Measurements from ENCODE around the gene C1orf35. TPM values are rescaled to one million over a fixed set of nuclear protein-coding genes. Genes with fewer than 3 reads are reported as not detected.

The C1orf35 gene
- total and polyA plus RNA-seq, 4 donors = 4.0 to 7.5 (median 6.4) TPM

DNA sequence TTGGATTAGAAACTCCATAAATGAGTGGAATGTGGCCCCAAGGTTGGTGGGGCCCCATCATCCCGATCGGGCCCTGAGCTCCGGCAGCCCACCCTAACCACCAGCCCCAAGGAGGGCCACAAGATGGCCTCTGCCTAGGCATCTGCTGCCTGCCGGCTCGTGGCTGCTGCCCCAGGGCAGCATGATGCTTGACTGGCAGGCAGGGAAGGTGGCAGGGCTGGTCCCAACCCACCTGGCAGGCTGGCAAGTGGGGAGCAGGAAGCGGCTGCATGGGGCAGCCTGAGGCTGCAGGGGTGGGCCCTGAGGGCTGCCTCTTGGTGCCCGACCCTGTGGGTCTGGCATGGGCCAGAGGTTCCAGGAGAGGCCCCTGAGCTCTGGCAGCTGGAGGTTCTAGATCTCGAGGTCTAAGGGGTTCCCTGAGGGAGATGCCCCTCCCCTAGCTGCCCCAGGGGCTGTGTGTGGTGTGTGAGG lies 45.8 kb upstream of the C1orf35 start:
- H3K4me1 ChIP-seq (ENCODE audit: control insufficient read depth in 4 of 4, insufficient read depth in 4 of 4, low read length in 3 of 4) = peaks cover 0 to 2% (median 0%) of the 10 kb centered on the region in 4 donors
- no peaks in the 10 kb centered on the region for H3K9me3 ChIP-seq (ENCODE audit: control insufficient read depth in 4 of 4, low read length in 3 of 4)
- H3K27ac ChIP-seq (ENCODE audit: low read depth in 1 of 2, low read length in 2 of 2) = peak overlapping the region; percentile 29 to 34
- no peak overlapping the region for H3K4me3 ChIP-seq (ENCODE audit: low read depth in 1 of 3, low read length in 3 of 3)
- no peak overlapping the region for H3K9ac ChIP-seq (ENCODE audit: low read depth in 1 of 2, low read length in 2 of 2)
- H3K27me3 ChIP-seq (ENCODE audit: control insufficient read depth in 4 of 4, insufficient read depth in 4 of 4, low read length in 3 of 4) = no peaks in the 10 kb centered on the region
- no peak for DNase-seq (ENCODE audit: low spot score)
- 89% methylated on average over 8 of the region's 8 CpGs for WGBS
- peaks cover 0 to 24% (median 10%) of the 10 kb centered on the region in 4 donors for H3K36me3 ChIP-seq (ENCODE audit: control insufficient read depth in 4 of 4, insufficient read depth in 3 of 4, low read depth in 1 of 4, low read length in 3 of 4)
- TF ChIP-seq EGR1 (IDR thresholded peaks at IDR 0.05; ENCODE audit: low read depth in 2 of 2) (no peak), JUND (IDR thresholded peaks at IDR 0.05) (no peak), SP1 (IDR thresholded peaks at IDR 0.05) (no peak), RAD21 (IDR thresholded peaks at IDR 0.05) (no peak)

DNA sequence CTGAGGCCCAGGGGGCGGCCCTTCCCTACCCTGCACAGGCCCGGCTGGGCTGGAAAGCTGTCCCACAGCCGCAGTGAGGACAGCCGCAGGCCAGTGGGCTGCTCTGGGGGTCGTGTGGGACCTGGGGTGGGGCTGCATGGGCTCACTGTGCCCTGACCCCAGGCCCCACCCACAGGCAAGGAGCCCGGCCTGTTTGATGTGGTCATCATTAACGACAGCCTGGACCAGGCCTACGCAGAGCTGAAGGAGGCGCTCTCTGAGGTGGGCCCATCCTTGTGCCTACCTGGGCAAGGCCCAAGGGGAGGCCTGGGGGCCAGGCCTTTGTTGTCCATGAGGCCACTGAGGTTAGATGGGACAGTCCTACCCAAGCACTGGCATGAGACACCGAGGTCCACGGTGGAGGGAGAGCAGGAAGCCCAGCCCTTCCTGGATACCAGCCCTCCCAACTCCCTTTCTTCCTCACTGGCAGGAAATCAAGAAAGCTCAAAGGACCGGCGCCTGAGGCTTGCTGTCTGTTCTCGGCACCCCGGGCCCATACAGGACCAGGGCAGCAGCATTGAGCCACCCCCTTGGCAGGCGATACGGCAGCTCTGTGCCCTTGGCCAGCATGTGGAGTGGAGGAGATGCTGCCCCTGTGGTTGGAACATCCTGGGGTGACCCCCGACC lies 45.2 kb upstream of the C1orf35 start:
- TF ChIP-seq TAF1 (conservative IDR thresholded peaks at IDR 0.05) (no peak), EGR1 (IDR thresholded peaks at IDR 0.05; ENCODE audit: low read depth in 2 of 2) (no peak), JUND (IDR thresholded peaks at IDR 0.05) (no peak), YY1 (IDR thresholded peaks at IDR 0.05) (no peak), SP1 (IDR thresholded peaks at IDR 0.05) (no peak), HNF4G (IDR thresholded peaks at IDR 0.05) (no peak), NR2F2 (IDR thresholded peaks at IDR 0.05) (no peak), RXRA (IDR thresholded peaks at IDR 0.05) (no peak), GABPA (IDR thresholded peaks at IDR 0.05 in 1 of 2, conservative IDR thresholded peaks at IDR 0.05 in 1 of 2) (no peak), RAD21 (IDR thresholded peaks at IDR 0.05) (no peak), HNF4A (conservative IDR thresholded peaks at IDR 0.05) (no peak), FOXA1 (IDR thresholded peaks at IDR 0.05) (no peak), FOXA2 (IDR thresholded peaks at IDR 0.05) (no peak)
- TF ChIP-seq, protein P1, sequence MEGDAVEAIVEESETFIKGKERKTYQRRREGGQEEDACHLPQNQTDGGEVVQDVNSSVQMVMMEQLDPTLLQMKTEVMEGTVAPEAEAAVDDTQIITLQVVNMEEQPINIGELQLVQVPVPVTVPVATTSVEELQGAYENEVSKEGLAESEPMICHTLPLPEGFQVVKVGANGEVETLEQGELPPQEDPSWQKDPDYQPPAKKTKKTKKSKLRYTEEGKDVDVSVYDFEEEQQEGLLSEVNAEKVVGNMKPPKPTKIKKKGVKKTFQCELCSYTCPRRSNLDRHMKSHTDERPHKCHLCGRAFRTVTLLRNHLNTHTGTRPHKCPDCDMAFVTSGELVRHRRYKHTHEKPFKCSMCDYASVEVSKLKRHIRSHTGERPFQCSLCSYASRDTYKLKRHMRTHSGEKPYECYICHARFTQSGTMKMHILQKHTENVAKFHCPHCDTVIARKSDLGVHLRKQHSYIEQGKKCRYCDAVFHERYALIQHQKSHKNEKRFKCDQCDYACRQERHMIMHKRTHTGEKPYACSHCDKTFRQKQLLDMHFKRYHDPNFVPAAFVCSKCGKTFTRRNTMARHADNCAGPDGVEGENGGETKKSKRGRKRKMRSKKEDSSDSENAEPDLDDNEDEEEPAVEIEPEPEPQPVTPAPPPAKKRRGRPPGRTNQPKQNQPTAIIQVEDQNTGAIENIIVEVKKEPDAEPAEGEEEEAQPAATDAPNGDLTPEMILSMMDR (IDR thresholded peaks at IDR 0.05; ENCODE audit: low read depth, low read length, missing input control) = no peak
- TF ChIP-seq, protein P2, sequence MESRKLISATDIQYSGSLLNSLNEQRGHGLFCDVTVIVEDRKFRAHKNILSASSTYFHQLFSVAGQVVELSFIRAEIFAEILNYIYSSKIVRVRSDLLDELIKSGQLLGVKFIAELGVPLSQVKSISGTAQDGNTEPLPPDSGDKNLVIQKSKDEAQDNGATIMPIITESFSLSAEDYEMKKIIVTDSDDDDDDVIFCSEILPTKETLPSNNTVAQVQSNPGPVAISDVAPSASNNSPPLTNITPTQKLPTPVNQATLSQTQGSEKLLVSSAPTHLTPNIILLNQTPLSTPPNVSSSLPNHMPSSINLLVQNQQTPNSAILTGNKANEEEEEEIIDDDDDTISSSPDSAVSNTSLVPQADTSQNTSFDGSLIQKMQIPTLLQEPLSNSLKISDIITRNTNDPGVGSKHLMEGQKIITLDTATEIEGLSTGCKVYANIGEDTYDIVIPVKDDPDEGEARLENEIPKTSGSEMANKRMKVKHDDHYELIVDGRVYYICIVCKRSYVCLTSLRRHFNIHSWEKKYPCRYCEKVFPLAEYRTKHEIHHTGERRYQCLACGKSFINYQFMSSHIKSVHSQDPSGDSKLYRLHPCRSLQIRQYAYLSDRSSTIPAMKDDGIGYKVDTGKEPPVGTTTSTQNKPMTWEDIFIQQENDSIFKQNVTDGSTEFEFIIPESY (IDR thresholded peaks at IDR 0.05) = no peak
- TF ChIP-seq, protein P3, sequence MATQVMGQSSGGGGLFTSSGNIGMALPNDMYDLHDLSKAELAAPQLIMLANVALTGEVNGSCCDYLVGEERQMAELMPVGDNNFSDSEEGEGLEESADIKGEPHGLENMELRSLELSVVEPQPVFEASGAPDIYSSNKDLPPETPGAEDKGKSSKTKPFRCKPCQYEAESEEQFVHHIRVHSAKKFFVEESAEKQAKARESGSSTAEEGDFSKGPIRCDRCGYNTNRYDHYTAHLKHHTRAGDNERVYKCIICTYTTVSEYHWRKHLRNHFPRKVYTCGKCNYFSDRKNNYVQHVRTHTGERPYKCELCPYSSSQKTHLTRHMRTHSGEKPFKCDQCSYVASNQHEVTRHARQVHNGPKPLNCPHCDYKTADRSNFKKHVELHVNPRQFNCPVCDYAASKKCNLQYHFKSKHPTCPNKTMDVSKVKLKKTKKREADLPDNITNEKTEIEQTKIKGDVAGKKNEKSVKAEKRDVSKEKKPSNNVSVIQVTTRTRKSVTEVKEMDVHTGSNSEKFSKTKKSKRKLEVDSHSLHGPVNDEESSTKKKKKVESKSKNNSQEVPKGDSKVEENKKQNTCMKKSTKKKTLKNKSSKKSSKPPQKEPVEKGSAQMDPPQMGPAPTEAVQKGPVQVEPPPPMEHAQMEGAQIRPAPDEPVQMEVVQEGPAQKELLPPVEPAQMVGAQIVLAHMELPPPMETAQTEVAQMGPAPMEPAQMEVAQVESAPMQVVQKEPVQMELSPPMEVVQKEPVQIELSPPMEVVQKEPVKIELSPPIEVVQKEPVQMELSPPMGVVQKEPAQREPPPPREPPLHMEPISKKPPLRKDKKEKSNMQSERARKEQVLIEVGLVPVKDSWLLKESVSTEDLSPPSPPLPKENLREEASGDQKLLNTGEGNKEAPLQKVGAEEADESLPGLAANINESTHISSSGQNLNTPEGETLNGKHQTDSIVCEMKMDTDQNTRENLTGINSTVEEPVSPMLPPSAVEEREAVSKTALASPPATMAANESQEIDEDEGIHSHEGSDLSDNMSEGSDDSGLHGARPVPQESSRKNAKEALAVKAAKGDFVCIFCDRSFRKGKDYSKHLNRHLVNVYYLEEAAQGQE (IDR thresholded peaks at IDR 0.05) = no peak
- TF ChIP-seq, protein P4, sequence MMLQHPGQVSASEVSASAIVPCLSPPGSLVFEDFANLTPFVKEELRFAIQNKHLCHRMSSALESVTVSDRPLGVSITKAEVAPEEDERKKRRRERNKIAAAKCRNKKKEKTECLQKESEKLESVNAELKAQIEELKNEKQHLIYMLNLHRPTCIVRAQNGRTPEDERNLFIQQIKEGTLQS (IDR thresholded peaks at IDR 0.05) = no peak
- TF ChIP-seq, protein P5, sequence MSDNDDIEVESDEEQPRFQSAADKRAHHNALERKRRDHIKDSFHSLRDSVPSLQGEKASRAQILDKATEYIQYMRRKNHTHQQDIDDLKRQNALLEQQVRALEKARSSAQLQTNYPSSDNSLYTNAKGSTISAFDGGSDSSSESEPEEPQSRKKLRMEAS (IDR thresholded peaks at IDR 0.05) = no peak
- no peak for DNase-seq (ENCODE audit: low spot score)
- peaks cover 0 to 24% (median 10%) of the 10 kb centered on the region in 4 donors for H3K36me3 ChIP-seq (ENCODE audit: control insufficient read depth in 4 of 4, insufficient read depth in 3 of 4, low read depth in 1 of 4, low read length in 3 of 4)

More for the DNA sequence above, 45.2 kb upstream of the C1orf35 start:
- Histone ChIP-seq H3K9me3 (ENCODE audit: control insufficient read depth in 4 of 4, low read length in 3 of 4) (no peaks in the 10 kb centered on the region), H3K9ac (ENCODE audit: low read depth in 1 of 2, low read length in 2 of 2) (no peak overlapping the region), H3K4me3 (ENCODE audit: low read depth in 1 of 3, low read length in 3 of 3) (no peak overlapping the region), H3K27me3 (ENCODE audit: control insufficient read depth in 4 of 4, insufficient read depth in 4 of 4, low read length in 3 of 4) (no peaks in the 10 kb centered on the region), H3K27ac (ENCODE audit: low read depth in 1 of 2, low read length in 2 of 2) (peak overlapping the region in 1 of 2 donors; percentile 34), H3K4me1 (ENCODE audit: control insufficient read depth in 4 of 4, insufficient read depth in 4 of 4, low read length in 3 of 4) (peaks cover 0 to 5% (median 2%) of the 10 kb centered on the region in 4 donors)
- WGBS = 79% methylated on average over 18 of the region's 18 CpGs

All from liver (tissue), 9 donors.